K562 (cell line): ENCODE measurements around the gene IL23R. TPM values are rescaled to one million over a fixed set of nuclear protein-coding genes. Genes with fewer than 3 reads are reported as not detected.

Experiments
- BACH1 ChIP-seq: fragments of 200-800 bp; sonication (Bioruptor generic); IDR thresholded peaks from 2 replicates; pipeline ENCODE4 v1.6.1; 2016; ENCODE audit warnings: missing genetic modification characterization, missing compliant biosample characterization
- CHD2 ChIP-seq: IDR thresholded peaks from 2 replicates; pipeline ENCODE4 v1.6.1; 2011; ENCODE audit warnings: low read depth, low read length
- RBBP5 ChIP-seq: fragments of 200-600 bp; sonication (generic); IDR thresholded peaks from 2 replicates; pipeline ENCODE4 v1.6.1; 2012; ENCODE audit warnings: borderline replicate concordance, mild to moderate bottlenecking, low read length, control low read depth, inconsistent platforms; ENCODE audit not compliant: insufficient read depth, poor library complexity, severe bottlenecking
- ZBTB40 ChIP-seq, 2 experiments: fragments of 450-650 bp in 1 of 2; sonication (generic) in 1 of 2; formaldehyde crosslinking in 1 of 2; IDR thresholded peaks; 2 replicates each; pipeline versions ENCODE4 v1.7.1 to v1.9.0; 2016 to 2022; ENCODE audit warnings: inconsistent platforms in 1 of 2, mild to moderate bottlenecking in 1 of 2, missing genetic modification reagents in 1 of 2
- ZBTB49 ChIP-seq: sonication (generic); formaldehyde crosslinking; IDR thresholded peaks from 2 replicates; pipeline ENCODE4 v1.8.0; 2022; ENCODE audit warnings: missing genetic modification reagents, mild to moderate bottlenecking, borderline replicate concordance
- ZNF41 ChIP-seq: fragments of 250-450 bp; sonication (Bioruptor Pico); conservative IDR thresholded peaks from 2 replicates; pipeline ENCODE4 v1.4.0; 2020; ENCODE audit warnings: mild to moderate bottlenecking
- ZNF57 ChIP-seq: fragments of 450-650 bp; formaldehyde crosslinking; IDR thresholded peaks from 2 replicates; pipeline ENCODE4 v1.4.0; 2020; ENCODE audit warnings: mild to moderate bottlenecking, moderate library complexity
- ZNF740 ChIP-seq, 3 experiments: fragments of 200-800 bp in 1 of 3; sonication (Bioruptor generic) in 1 of 3; sonication (generic) in 1 of 3; formaldehyde crosslinking in 1 of 3; IDR thresholded peaks; 2 replicates each; pipeline versions ENCODE4 v1.6.1 to v1.8.0; 2016 to 2022; ENCODE audit warnings: mild to moderate bottlenecking in 2 of 3, missing compliant biosample characterization in 2 of 3, missing genetic modification characterization in 2 of 3, missing genetic modification reagents in 1 of 3
- polyA plus RNA-seq, 8 experiments: library from polyadenylated mRNA; depleted of rRNA in 4 of 8; stranded (reverse) in 5 of 8; unstranded in 3 of 8; fragments of >200 nt; fragmentation: Nextera tagmentation in 2 of 8; fragmentation: Illumina TruSeq in 1 of 8; extraction: Ambion mirVana in 2 of 8; extraction: Trizol in 1 of 8; gene quantifications; 2 replicates each; pipeline versions ENCODE4 v1.2.1 to v1.2.3, GENCODE V29; 2011 to 2014; ENCODE audit warnings: inconsistent platforms in 1 of 8, missing spikeins in 1 of 8
- total RNA-seq, 7 experiments: library from RNA; depleted of rRNA in 6 of 7; stranded (reverse); fragments of >200 nt in 6 of 7; fragmentation: Illumina TruSeq in 2 of 7; extraction: Trizol in 2 of 7; gene quantifications; 2 replicates each; pipeline versions ENCODE4 v1.2.1 to v1.2.3, GENCODE V29; 2011 to 2021; ENCODE audit warnings: low replicate concordance in 1 of 7
- TF ChIP-seq, protein P1 (sequence below): fragments of 250-450 bp; sonication (Bioruptor Pico); IDR thresholded peaks from 2 replicates; pipeline ENCODE4 v1.5.0; 2020; ENCODE audit warnings: mild to moderate bottlenecking

Gene IL23R
- total and polyA plus RNA-seq, 9 of the 15 experiments (the other 6 are each of a cell fraction or from before 2014, with no cell fraction given) = 4.4 to 52.7 (median 22.8) TPM

- TF ChIP-seq ZBTB40 (IDR thresholded peaks at IDR 0.05) (no peak), ZBTB40 (CRISPR knock-in tag; IDR thresholded peaks at IDR 0.05) (no peak), CHD2 (no peak), ZNF41 (CRISPR knock-in tag) (no peak), ZBTB49 (CRISPR knock-in tag) (no peak), BACH1 (tag) (no peak), ZNF740 (CRISPR knock-in tag; IDR thresholded peaks at IDR 0.05) (no peak), ZNF740 (tag; IDR thresholded peaks at IDR 0.05) (no peak), RBBP5 (no peak), ZNF57 (CRISPR knock-in tag) (no peak)
- TF ChIP-seq, protein P1, sequence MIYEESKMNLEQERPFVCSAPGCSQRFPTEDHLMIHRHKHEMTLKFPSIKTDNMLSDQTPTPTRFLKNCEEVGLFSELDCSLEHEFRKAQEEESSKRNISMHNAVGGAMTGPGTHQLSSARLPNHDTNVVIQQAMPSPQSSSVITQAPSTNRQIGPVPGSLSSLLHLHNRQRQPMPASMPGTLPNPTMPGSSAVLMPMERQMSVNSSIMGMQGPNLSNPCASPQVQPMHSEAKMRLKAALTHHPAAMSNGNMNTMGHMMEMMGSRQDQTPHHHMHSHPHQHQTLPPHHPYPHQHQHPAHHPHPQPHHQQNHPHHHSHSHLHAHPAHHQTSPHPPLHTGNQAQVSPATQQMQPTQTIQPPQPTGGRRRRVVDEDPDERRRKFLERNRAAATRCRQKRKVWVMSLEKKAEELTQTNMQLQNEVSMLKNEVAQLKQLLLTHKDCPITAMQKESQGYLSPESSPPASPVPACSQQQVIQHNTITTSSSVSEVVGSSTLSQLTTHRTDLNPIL (CRISPR knock-in tag) = no peak
Measured at GRCh38 chr1:67281244-67281643, 115.0 kb downstream of the IL23R start (continued).
